Activated CD4-positive, alpha-beta T cell treated with anti-CD3 and anti-CD28 coated beads for 36 hours (primary cell): ENCODE data around the gene IL1RAPL1. TPM values are rescaled to one million over a fixed set of nuclear protein-coding genes. Genes with fewer than 3 reads are reported as not detected.

Source experiments
- ATAC-seq: fragments of 200-7000 bp; cut with Tn5 transposase; one replicate; pipeline ENCODE4 v1.10.0; 2021; ENCODE audit warnings: mild to moderate bottlenecking, moderate library complexity
- CTCF ChIA-PET: fragments of 350-600 bp; sonication (Branson Sonifier 250); formaldehyde crosslinking; loops from one replicate; lab custom pipeline; 2021; ENCODE audit warnings: antibody characterized with exemption; lab: Charles Lee
- POLR2A ChIA-PET: fragments of 350-600 bp; sonication (Branson Sonifier 250); formaldehyde crosslinking; loops from one replicate; lab custom pipeline; 2021; ENCODE audit warnings: antibody characterized with exemption, inconsistent platforms; lab: Charles Lee
- DNase-seq: peaks from one replicate; pipeline ENCODE4 v3.0.0-alpha.2; 2020
- H3K27ac Mint-ChIP-seq: one replicate; pipeline ENCODE4 v1.8.0; 2021; ENCODE audit warnings: mixed read lengths
- H3K27me3 Mint-ChIP-seq: one replicate; pipeline ENCODE4 v1.8.0; 2021; ENCODE audit warnings: mixed read lengths
- H3K36me3 Mint-ChIP-seq: one replicate; pipeline ENCODE4 v1.8.0; 2021; ENCODE audit warnings: low read depth, mixed read lengths
- H3K4me1 Mint-ChIP-seq: one replicate; pipeline ENCODE4 v1.8.0; 2021; ENCODE audit warnings: mixed read lengths
- H3K4me3 Mint-ChIP-seq: one replicate; pipeline ENCODE4 v1.8.0; 2021; ENCODE audit warnings: mild to moderate bottlenecking, moderate library complexity, mixed read lengths
- H3K9me3 Mint-ChIP-seq: one replicate; pipeline ENCODE4 v1.8.0; 2021; ENCODE audit warnings: low read depth, mixed read lengths
- intact Hi-C, 2 experiments: fragments of 100-400 bp; cut with DNase I in 1 of 2; cut with micrococcal nuclease in 1 of 2; formaldehyde crosslinking; loops; one replicate each; pipeline versions ENCODE4 v1.14.2 to v1.15.1; 2022 to 2024; cut with DNase I, micrococcal nuclease
- microRNA-seq: library from miRNA; unstranded; fragments of <30 nt; microRNA quantifications from one replicate; pipeline ENCODE4 v1.2.0, GENCODE V29; 2021; ENCODE audit warnings: borderline replicate concordance
- total RNA-seq, 2 experiments: library from RNA; stranded (reverse); gene quantifications; one replicate each; pipeline ENCODE4 v1.2.3, GENCODE V29; 2021

IL1RAPL1 gene
- total RNA-seq, 2 experiments from 2014 or later: not detected

DNA sequence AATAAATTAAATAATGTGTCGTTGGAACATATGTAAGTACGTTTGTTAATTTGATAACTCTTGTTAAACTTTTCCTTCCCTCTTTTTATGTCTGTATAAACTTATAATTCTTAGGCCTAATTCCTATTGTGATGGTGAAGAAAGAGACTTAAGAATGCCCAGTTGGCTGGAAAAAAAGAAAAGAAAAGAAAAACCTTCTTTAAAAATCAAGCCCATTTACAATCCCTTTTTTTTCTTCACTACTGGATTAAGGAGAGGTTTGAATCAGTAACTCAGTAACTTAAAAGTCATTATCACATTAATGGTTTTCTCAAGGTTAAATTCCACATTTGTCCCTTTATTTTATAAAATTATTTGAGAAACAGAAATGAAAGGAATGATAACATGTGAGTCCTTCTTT, 1374.8 kb downstream of the IL1RAPL1 start:
- ATAC-seq: no peak
- H3K27ac Mint-ChIP-seq: no peak overlapping the region
- H3K4me1 Mint-ChIP-seq: no peaks in the 10 kb centered on the region
- no peaks in the 10 kb centered on the region for H3K9me3 Mint-ChIP-seq
- no peak for DNase-seq
- ChIA-PET POLR2A (no interaction called here), CTCF (no interaction called here)
- intact Hi-C loops: no loop called here
- no peaks in the 10 kb centered on the region for H3K36me3 Mint-ChIP-seq
- H3K27me3 Mint-ChIP-seq: no peaks in the 10 kb centered on the region
- H3K4me3 Mint-ChIP-seq: no peak overlapping the region

DNA sequence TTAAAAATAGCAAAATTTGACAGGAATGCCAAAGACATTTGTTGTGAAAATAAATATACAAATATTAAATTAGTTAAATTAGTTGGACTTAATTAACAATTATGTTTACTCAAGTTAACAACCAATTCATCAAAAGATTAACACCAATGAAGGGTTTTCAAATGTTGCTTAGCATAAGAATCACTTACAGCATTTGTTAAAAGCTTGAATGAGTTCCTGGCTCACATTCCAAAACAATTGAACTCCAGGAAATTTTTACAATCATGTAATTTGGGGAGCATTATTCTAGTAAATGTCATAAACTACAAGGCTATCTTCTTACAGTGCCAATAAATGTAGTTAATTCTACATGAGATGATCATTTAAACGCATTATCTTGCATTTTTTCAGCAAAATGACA, 1378.4 kb downstream of the IL1RAPL1 start:
- POLR2A ChIA-PET: no interaction called here
- no peaks in the 10 kb centered on the region for H3K4me1 Mint-ChIP-seq
- DNase-seq (no peak), ATAC-seq (no peak)
- H3K36me3 Mint-ChIP-seq: no peaks in the 10 kb centered on the region
- no peak overlapping the region for H3K4me3 Mint-ChIP-seq
- intact Hi-C loops: no loop called here
- no peak overlapping the region for H3K27ac Mint-ChIP-seq
- CTCF ChIA-PET: no interaction called here
- H3K9me3 Mint-ChIP-seq: no peaks in the 10 kb centered on the region
- no peaks in the 10 kb centered on the region for H3K27me3 Mint-ChIP-seq

- Mint-ChIP-seq H3K27ac (no peak overlapping the region), H3K4me1 (no peaks in the 10 kb centered on the region), H3K4me3 (no peak overlapping the region), H3K27me3 (no peaks in the 10 kb centered on the region), H3K9me3 (no peaks in the 10 kb centered on the region), H3K36me3 (no peaks in the 10 kb centered on the region)
- CTCF ChIA-PET: no interaction called here
- intact Hi-C loops: no loop called here
- ATAC-seq (no peak), DNase-seq (no peak)
- POLR2A ChIA-PET: no interaction called here
Measured at GRCh38 chrX:29992083-29992482, 1404.8 kb downstream of the IL1RAPL1 start.

DNA sequence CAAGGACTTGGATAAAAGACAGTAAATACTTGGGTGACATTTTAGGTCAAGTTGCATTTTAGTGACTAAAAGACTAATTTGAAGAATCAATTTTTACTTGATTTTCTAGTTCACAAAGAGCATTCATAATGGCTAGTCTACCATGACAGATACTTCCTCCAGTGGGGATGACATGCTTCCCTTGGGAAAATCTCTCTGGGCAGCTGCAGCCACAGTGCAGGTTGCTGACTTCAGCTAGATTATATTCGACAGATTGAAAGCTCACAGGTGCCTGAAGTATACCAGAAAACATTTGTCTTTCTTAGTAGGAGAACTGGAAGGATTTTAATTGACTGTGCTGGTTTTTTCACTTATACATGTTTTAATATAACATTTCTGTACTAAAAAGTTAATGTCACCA, 1418.6 kb downstream of the IL1RAPL1 start:
- H3K27me3 Mint-ChIP-seq: no peaks in the 10 kb centered on the region
- CTCF ChIA-PET: no interaction called here
- no peaks in the 10 kb centered on the region for H3K36me3 Mint-ChIP-seq
- POLR2A ChIA-PET: no interaction called here
- H3K9me3 Mint-ChIP-seq: no peaks in the 10 kb centered on the region
- H3K4me3 Mint-ChIP-seq: no peak overlapping the region
- H3K27ac Mint-ChIP-seq: no peak overlapping the region
- intact Hi-C loops: no loop called here
- no peak for DNase-seq
- ATAC-seq: no peak
- no peaks in the 10 kb centered on the region for H3K4me1 Mint-ChIP-seq

Small RNA genes within 50 kb of the gene (microRNA-seq; reads per million reads assigned to microRNA genes)
- not detected for gene MIR4666B
